Endothelial cell of umbilical vein (primary cell): Measurements from ENCODE around the gene ARL6IP4. TPM values are rescaled to one million over a fixed set of nuclear protein-coding genes. Genes with fewer than 3 reads are reported as not detected.

Experiments
- BruUV-seq: library from RNA; stranded (reverse); fragments of 400-500 nt; replicated peaks from 2 replicates; lab custom pipeline; 2021; lab: Mats Ljungman, UMichigan
- CTCF ChIA-PET: fragments of 300-600, 350-600 bp; sonication (Branson Sonifier 250); formaldehyde crosslinking; loops from one replicate; lab custom pipeline; 2021; ENCODE audit warnings: antibody characterized with exemption, inconsistent platforms; lab: Charles Lee
- POLR2A ChIA-PET: fragments of 300-600, 350-600 bp; sonication (Branson Sonifier 250); formaldehyde crosslinking; loops from one replicate; lab custom pipeline; 2021; ENCODE audit warnings: antibody characterized with exemption, inconsistent platforms; lab: Charles Lee
- DNase-seq: peaks from one replicate; pipeline ENCODE4 v3.0.0-alpha.2; 2011; ENCODE audit warnings: low read depth, low spot score
- FAIRE-seq: peaks from 2 replicates; lab custom pipeline; 2011; peaks lifted over from hg19 to GRCh38; lab: Jason Lieb, UNC
- H2AFZ ChIP-seq: 2 replicates; pipeline ENCODE4 v1.6.0; 2012; ENCODE audit warnings: low read depth, low read length, control low read depth, inconsistent platforms
- H3K27ac ChIP-seq: 2 replicates; pipeline ENCODE4 v1.5.1; 2011; ENCODE audit warnings: low read depth, mild to moderate bottlenecking, control low read depth, low read length, moderate library complexity; ENCODE audit not compliant: insufficient read depth
- H3K27me3 ChIP-seq, 2 experiments: 2 replicates each; pipeline versions ENCODE4 v1.6.0 to v1.6.1; 2011; ENCODE audit warnings: low read length in 2 of 2, mixed read lengths in 1 of 2; ENCODE audit not compliant: control insufficient read depth in 2 of 2, insufficient read depth in 2 of 2
- H3K36me3 ChIP-seq, 2 experiments: 2 replicates in 1 of 2; 3 replicates in 1 of 2; pipeline ENCODE4 v1.5.1; 2011; ENCODE audit warnings: low read length in 2 of 2, mild to moderate bottlenecking in 1 of 2, moderate library complexity in 1 of 2; ENCODE audit not compliant: control insufficient read depth in 2 of 2, insufficient read depth in 2 of 2; ENCODE audit errors: extremely low read depth in 1 of 2
- H3K4me1 ChIP-seq: 3 replicates; pipeline ENCODE4 v1.5.1; 2011; ENCODE audit warnings: mild to moderate bottlenecking, low read length; ENCODE audit not compliant: control insufficient read depth, insufficient read depth; ENCODE audit errors: extremely low read depth
- H3K4me2 ChIP-seq: 2 replicates; pipeline ENCODE4 v1.6.1; 2011; ENCODE audit warnings: low read length, control low read depth, mixed read lengths; ENCODE audit not compliant: insufficient read depth
- H3K4me3 ChIP-seq, 3 experiments: fragments of 200-600 bp in 1 of 3; sonication (generic), shearing (Covaris generic) in 1 of 3; replicated peaks in 1 of 3; 2 replicates each; pipeline ENCODE4 v1.5.1; 2011 to 2016; ENCODE audit warnings: control low read depth in 3 of 3, low read length in 3 of 3, mild to moderate bottlenecking in 2 of 3, inconsistent platforms in 1 of 3, low read depth in 1 of 3, moderate library complexity in 1 of 3; ENCODE audit not compliant: insufficient read depth in 1 of 3
- H3K79me2 ChIP-seq: 2 replicates; pipeline ENCODE4 v1.6.0; 2012; ENCODE audit warnings: low read length, inconsistent platforms; ENCODE audit not compliant: control insufficient read depth, insufficient read depth
- H3K9ac ChIP-seq: replicated peaks from 2 replicates; pipeline ENCODE3; 2011; ENCODE audit warnings: low read length, control low read depth; ENCODE audit not compliant: insufficient read depth; ENCODE audit errors: extremely low read depth
- H3K9me1 ChIP-seq: replicated peaks from 3 replicates; pipeline ENCODE4 v1.6.0; 2011; ENCODE audit warnings: mild to moderate bottlenecking, low read length; ENCODE audit not compliant: control insufficient read depth, insufficient read depth; ENCODE audit errors: extremely low read depth
- H3K9me3 ChIP-seq: replicated peaks from 2 replicates; pipeline ENCODE4 v1.5.1; 2012; ENCODE audit warnings: low read length, inconsistent platforms; ENCODE audit not compliant: control insufficient read depth, insufficient read depth
- H4K20me1 ChIP-seq: replicated peaks from 2 replicates; pipeline ENCODE3; 2011; ENCODE audit warnings: mild to moderate bottlenecking, low read length; ENCODE audit not compliant: control insufficient read depth, insufficient read depth; ENCODE audit errors: extremely low read depth
- CTCF ChIP-seq, 2 donors: IDR thresholded peaks; 1 replicate in 1 of 2; 2 replicates in 1 of 2; pipeline ENCODE4 v1.5.1; 2011; ENCODE audit warnings: low read length in 2 of 2, mild to moderate bottlenecking in 2 of 2, moderate library complexity in 2 of 2, control low read depth in 1 of 2, inconsistent platforms in 1 of 2, low read depth in 1 of 2; ENCODE audit not compliant: insufficient read depth in 1 of 2; ENCODE audit errors: extremely low read depth in 1 of 2
- EZH2 ChIP-seq: IDR thresholded peaks from 2 replicates; pipeline ENCODE4 v1.6.1; 2012; ENCODE audit warnings: borderline replicate concordance, low read depth, mild to moderate bottlenecking, moderate library complexity, low read length, inconsistent platforms; ENCODE audit not compliant: severe bottlenecking
- FOS ChIP-seq: IDR thresholded peaks from 2 replicates; pipeline ENCODE4 v1.6.1; 2011; ENCODE audit warnings: mild to moderate bottlenecking, low read length, moderate library complexity, borderline replicate concordance; ENCODE audit not compliant: insufficient read depth
- GATA2 ChIP-seq: IDR thresholded peaks from 2 replicates; pipeline ENCODE4 v1.7.0; 2011; ENCODE audit warnings: low read depth, mild to moderate bottlenecking, moderate library complexity, mixed read lengths, low read length; ENCODE audit not compliant: insufficient read length, insufficient read depth
- JUN ChIP-seq: IDR thresholded peaks from 2 replicates; pipeline ENCODE4 v1.6.1; 2011; ENCODE audit warnings: borderline replicate concordance, low read depth; ENCODE audit not compliant: insufficient read length, insufficient read depth
- MAX ChIP-seq: IDR thresholded peaks from 2 replicates; pipeline ENCODE4 v1.6.1; 2011; ENCODE audit not compliant: insufficient read depth, insufficient read length
- MYC ChIP-seq: IDR thresholded peaks from one replicate; pipeline ENCODE4 v1.6.1; 2011; ENCODE audit warnings: mild to moderate bottlenecking, low read depth, low read length
- POLR2A ChIP-seq: IDR thresholded peaks from 2 replicates; pipeline ENCODE4 v1.6.1; 2012; ENCODE audit warnings: low read depth, mild to moderate bottlenecking, control low read depth, low read length
- POLR2AphosphoS5 ChIP-seq: IDR thresholded peaks from 2 replicates; pipeline ENCODE4 v1.6.1; 2012; ENCODE audit warnings: low read depth, mild to moderate bottlenecking, control low read depth, low read length, moderate library complexity; ENCODE audit not compliant: insufficient read depth
- dilution Hi-C: fragments of 300-500 bp; cut with MboI; formaldehyde crosslinking; loops from one replicate; pipeline ENCODE4 v1.15.0; 2019; ENCODE audit warnings: low sequenced_read_pairs; ENCODE audit not compliant: extremely low pct_ligation_motif_present
- intact Hi-C: fragments of 100-400 bp; cut with micrococcal nuclease; formaldehyde crosslinking; loops from one replicate; pipeline ENCODE4 v1.10.0; 2022
- polyA plus RNA-seq, 4 experiments: library from polyadenylated mRNA; depleted of rRNA in 3 of 4; stranded (reverse) in 3 of 4; unstranded in 1 of 4; fragments of >200 nt; gene quantifications; 2 replicates each; pipeline versions ENCODE4 v1.2.1 to v1.2.3, GENCODE V29; 2011 to 2012; ENCODE audit warnings: missing spikeins in 1 of 4
- total RNA-seq: library from RNA; stranded (reverse); gene quantifications from 2 replicates; pipeline ENCODE4 v1.2.3, GENCODE V29; 2021

The ARL6IP4 gene
- total and polyA plus RNA-seq, 2 donors (not counting 3 experiments of a cell fraction or from before 2014, with no cell fraction given): 193 to 226 TPM

- Histone ChIP-seq H3K4me1 (peaks cover 35% of the 10 kb centered on the region), H3K9ac (no peak overlapping the region), H2AFZ (no peak overlapping the region), H4K20me1 (no peaks in the 10 kb centered on the region), H3K27ac (no peak overlapping the region), H3K4me2 (peak overlapping the region; percentile 12), H3K27me3 (no peaks in the 10 kb centered on the region), H3K79me2 (peaks cover 23% of the 10 kb centered on the region), H3K9me3 (no peaks in the 10 kb centered on the region), H3K36me3 (peaks cover 0 to 10% of the 10 kb centered on the region in 2 experiments), H3K9me1 (no peaks in the 10 kb centered on the region), H3K4me3 (no peak overlapping the region)
- TF ChIP-seq MYC (no peak), POLR2AphosphoS5 (no peak), FOS (no peak)
- intact Hi-C loops: no loop called here
- dilution Hi-C loops: no loop called here
- DNase-seq (peak; percentile 25), FAIRE-seq (peak; percentile 87)
- ChIA-PET POLR2A (interaction anchor here (1.2 kb wide), 1 partner anchor 249 kb away, joined by 3 read pairs; the partner anchor contains the start of genes MPHOSPH9 and MTRFR), CTCF (interaction anchor here (1.0 to 2.9 kb wide), 3 partner anchors 59 to 254 kb away, joined by 3 to 21 read pairs (median 6); partner anchors contain the start of genes MPHOSPH9 and MTRFR)
- no TSS peak for BruUV-seq
Observed at GRCh38 chr12:122983789-122984515, 3.5 kb downstream of the ARL6IP4 start.

GRCh38 chr12:122984612-122985337 lies 4.3 kb downstream of the ARL6IP4 start:
- H3K27me3 ChIP-seq: no peaks in the 10 kb centered on the region
- H3K27ac ChIP-seq: no peak overlapping the region
- BruUV-seq: TSS peak; percentile 7
- peak overlapping the region; percentile 12 for H3K4me2 ChIP-seq
- FAIRE-seq (no peak), DNase-seq (no peak)
- H4K20me1 ChIP-seq: no peaks in the 10 kb centered on the region
- H3K9me3 ChIP-seq: no peaks in the 10 kb centered on the region
- H3K79me2 ChIP-seq: peaks cover 23% of the 10 kb centered on the region
- H3K9ac ChIP-seq: no peak overlapping the region
- intact Hi-C loops: no loop called here
- ChIA-PET CTCF (interaction anchor here (1.0 to 2.9 kb wide), 3 partner anchors 58 to 254 kb away, joined by 3 to 21 read pairs (median 6); partner anchors contain the start of genes MPHOSPH9 and MTRFR), POLR2A (no interaction called here)
- TF ChIP-seq MAX (no peak), CTCF (IDR thresholded peaks at IDR 0.05; ENCODE audit: extremely low read depth in 1 of 2, insufficient read depth in 1 of 2, low read depth in 1 of 2, low read length in 2 of 2) (no peak), JUN (no peak), EZH2 (no peak), GATA2 (no peak), MYC (no peak), POLR2AphosphoS5 (no peak), FOS (no peak), POLR2A (no peak)
- dilution Hi-C loops: no loop called here
- H3K9me1 ChIP-seq: no peaks in the 10 kb centered on the region
- peaks cover 30% of the 10 kb centered on the region for H3K4me1 ChIP-seq
- H3K36me3 ChIP-seq: peaks cover 0 to 10% of the 10 kb centered on the region in 2 experiments
- H2AFZ ChIP-seq: no peak overlapping the region
- H3K4me3 ChIP-seq: no peak overlapping the region
